C4-2B (cell line): Measurements from ENCODE around the gene ADPRS.

ENCODE experiments used
- ZFX ChIP-seq: fragments of 450-650 bp; IDR thresholded peaks from 2 replicates; pipeline ENCODE4 v1.6.1; 2017
- TF ChIP-seq, protein P1 (sequence below): fragments of 450-650 bp; conservative IDR thresholded peaks from 2 replicates; pipeline ENCODE4 v1.5.1; 2017; ENCODE audit warnings: mild to moderate bottlenecking

DNA sequence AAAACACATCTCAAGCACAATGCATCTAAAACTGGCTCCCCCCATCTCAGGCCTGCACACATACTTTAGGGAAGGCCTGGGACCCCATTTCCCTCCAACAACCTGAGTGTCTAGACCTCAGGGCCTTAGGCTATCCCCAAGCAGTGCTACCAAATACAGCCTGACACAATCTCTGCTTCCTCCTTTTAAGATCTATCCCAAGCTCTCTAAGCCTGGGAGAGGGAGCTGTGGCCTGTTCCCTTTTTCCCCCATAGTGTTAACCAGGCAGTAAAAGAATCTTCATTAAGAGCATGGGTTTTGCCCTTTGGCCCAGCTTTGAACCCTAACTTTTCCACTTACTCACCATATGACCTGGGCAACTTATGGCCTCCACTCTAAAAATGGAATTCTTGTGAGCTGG lies 47.1 kb downstream of the ADPRS start:
- TF ChIP-seq, protein P1, sequence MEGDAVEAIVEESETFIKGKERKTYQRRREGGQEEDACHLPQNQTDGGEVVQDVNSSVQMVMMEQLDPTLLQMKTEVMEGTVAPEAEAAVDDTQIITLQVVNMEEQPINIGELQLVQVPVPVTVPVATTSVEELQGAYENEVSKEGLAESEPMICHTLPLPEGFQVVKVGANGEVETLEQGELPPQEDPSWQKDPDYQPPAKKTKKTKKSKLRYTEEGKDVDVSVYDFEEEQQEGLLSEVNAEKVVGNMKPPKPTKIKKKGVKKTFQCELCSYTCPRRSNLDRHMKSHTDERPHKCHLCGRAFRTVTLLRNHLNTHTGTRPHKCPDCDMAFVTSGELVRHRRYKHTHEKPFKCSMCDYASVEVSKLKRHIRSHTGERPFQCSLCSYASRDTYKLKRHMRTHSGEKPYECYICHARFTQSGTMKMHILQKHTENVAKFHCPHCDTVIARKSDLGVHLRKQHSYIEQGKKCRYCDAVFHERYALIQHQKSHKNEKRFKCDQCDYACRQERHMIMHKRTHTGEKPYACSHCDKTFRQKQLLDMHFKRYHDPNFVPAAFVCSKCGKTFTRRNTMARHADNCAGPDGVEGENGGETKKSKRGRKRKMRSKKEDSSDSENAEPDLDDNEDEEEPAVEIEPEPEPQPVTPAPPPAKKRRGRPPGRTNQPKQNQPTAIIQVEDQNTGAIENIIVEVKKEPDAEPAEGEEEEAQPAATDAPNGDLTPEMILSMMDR = no peak
- TF ChIP-seq ZFX = no peak
